Heart right ventricle (tissue), 16 donors: ENCODE measurements around the gene TMPRSS5. TPM values are rescaled to one million over a fixed set of nuclear protein-coding genes. Genes with fewer than 3 reads are reported as not detected.
A peak's percentile ranks its signal among the peaks of the same experiment; 100 is the strongest.

Experiments
- ATAC-seq, 8 donors: fragments of 200-7000 bp; cut with Tn5 transposase; one replicate each; pipeline ENCODE4 v1.9.1; 2020; ENCODE audit warnings: mild to moderate bottlenecking in 8 of 8, moderate library complexity in 8 of 8, moderate number of reproducible peaks in 1 of 8
- DNase-seq, 2 donors: peaks; one replicate each; pipeline ENCODE4 v3.0.0-alpha.2; 2020
- H3K27ac ChIP-seq, 10 donors: fragments of 200-600 bp; sonication (generic) in 2 of 10; one replicate each; pipeline versions ENCODE4 v1.5.0 to v1.8.0; 2020 to 2022; ENCODE audit warnings: mild to moderate bottlenecking in 3 of 10
- H3K27me3 ChIP-seq, 7 donors: fragments of 200-600 bp; one replicate each; pipeline ENCODE4 v1.8.0; 2021 to 2022; ENCODE audit warnings: mild to moderate bottlenecking in 2 of 7
- H3K36me3 ChIP-seq, 9 donors: fragments of 200-600 bp; sonication (generic) in 1 of 9; one replicate each; pipeline versions ENCODE4 v1.5.0 to v1.8.0; 2020 to 2022; ENCODE audit warnings: mild to moderate bottlenecking in 2 of 9
- H3K4me1 ChIP-seq, 9 donors: fragments of 200-600 bp; sonication (generic) in 1 of 9; one replicate each; pipeline versions ENCODE4 v1.5.0 to v1.8.0; 2020 to 2022; ENCODE audit warnings: mild to moderate bottlenecking in 4 of 9
- H3K4me3 ChIP-seq, 10 donors: fragments of 200-600 bp; sonication (generic) in 2 of 10; one replicate each; pipeline versions ENCODE4 v1.5.0 to v1.8.0; 2020 to 2022; ENCODE audit warnings: mild to moderate bottlenecking in 7 of 10, moderate library complexity in 2 of 10
- H3K9me3 ChIP-seq, 11 donors: fragments of 200-600 bp in 10 of 11; sonication (generic) in 2 of 11; one replicate each; pipeline versions ENCODE4 v1.5.0 to v1.8.0; 2013 to 2022; ENCODE audit warnings: mild to moderate bottlenecking in 2 of 11, control low read depth in 1 of 11, moderate library complexity in 1 of 11
- CTCF ChIP-seq, 9 donors: fragments of 200-600 bp; sonication (generic) in 2 of 9; IDR thresholded peaks; one replicate each; pipeline versions ENCODE4 v1.5.0 to v1.8.0; 2021 to 2022; ENCODE audit warnings: antibody characterized with exemption in 9 of 9, mild to moderate bottlenecking in 5 of 9, moderate library complexity in 1 of 9
- WGBS, 2 donors: extraction: QIAGEN DNeasy Blood & Tissue Kit; methylation state at CpG; one replicate each; pipeline ENCODE4 v1.1.7; 2013; ENCODE audit warnings: inconsistent platforms in 1 of 2; 5-methylcytosine and 5-hydroxymethylcytosine counted together
- intact Hi-C, 10 donors: fragments of 100-400 bp; cut with DNase I; formaldehyde crosslinking; loops; one replicate each; pipeline versions ENCODE4 v1.11.1 to v1.14.2; 2022
- polyA plus RNA-seq, 2 donors: library from polyadenylated mRNA; stranded (reverse); fragments of 200-250 nt; gene quantifications; one replicate each; pipeline ENCODE4 v1.2.3, GENCODE V29; 2013
- total RNA-seq, 10 donors: library from RNA; stranded (reverse); fragmentation: NEBNext Ultra II Directional in 3 of 10; extraction: Animal tissue kit (Norgen Biotek cat#: 25700) in 3 of 10; gene quantifications; one replicate each; pipeline versions ENCODE4 v1.2.1 to v1.2.4, GENCODE V29; 2021 to 2023
- donor health status: Arrhythmogenic right ventricular cardiomyopathy.
- donor health status: ischemic (EF 13 %, LVEDD 7.1; RV severe dilation, severe dysfunction).
- donor health status: healthy with polysubstance abuse.
- donor health status: DM: no; HTN: yes; CAD: no.
- donor health status: DM: no; HTN: no; CAD: no.
- donor health status: ischemic (EF 25% LVEDD 6.9; RV normal size, moderate dysfunction).
- donor health status: ischemic (EF 25% LVEDD 5.7; RV mildly dilated, moderate dysfunction).
- donor health status: healthy.
- donor health status: DM: yes; HTN: yes; CAD: no.
- donor health status: Ischemic cardiomyopathy.
- donor health status: ischemic (EF 35%, LVEDD 5.7; RV mildly dilated, moderate dysfunction).
- donor health status: nonischemic (EF 11% LVEDD 7.7; RV severe dilation, severe dysfunction).
- donor health status: DM: yes; HTN: yes; CAD: no.
- donor health status: PGD.
- donor health status: ischemic (EF 29% LVEDD 5.4; RV normal size, mild dysfunction).
- donor health status: nonischemic (EF 23%, LVEDD 6.1; RV moderate dilation, normal function).

The TMPRSS5 gene
- total and polyA plus RNA-seq, 12 donors: 0.36 to 1.9 (median 0.48) TPM

DNA sequence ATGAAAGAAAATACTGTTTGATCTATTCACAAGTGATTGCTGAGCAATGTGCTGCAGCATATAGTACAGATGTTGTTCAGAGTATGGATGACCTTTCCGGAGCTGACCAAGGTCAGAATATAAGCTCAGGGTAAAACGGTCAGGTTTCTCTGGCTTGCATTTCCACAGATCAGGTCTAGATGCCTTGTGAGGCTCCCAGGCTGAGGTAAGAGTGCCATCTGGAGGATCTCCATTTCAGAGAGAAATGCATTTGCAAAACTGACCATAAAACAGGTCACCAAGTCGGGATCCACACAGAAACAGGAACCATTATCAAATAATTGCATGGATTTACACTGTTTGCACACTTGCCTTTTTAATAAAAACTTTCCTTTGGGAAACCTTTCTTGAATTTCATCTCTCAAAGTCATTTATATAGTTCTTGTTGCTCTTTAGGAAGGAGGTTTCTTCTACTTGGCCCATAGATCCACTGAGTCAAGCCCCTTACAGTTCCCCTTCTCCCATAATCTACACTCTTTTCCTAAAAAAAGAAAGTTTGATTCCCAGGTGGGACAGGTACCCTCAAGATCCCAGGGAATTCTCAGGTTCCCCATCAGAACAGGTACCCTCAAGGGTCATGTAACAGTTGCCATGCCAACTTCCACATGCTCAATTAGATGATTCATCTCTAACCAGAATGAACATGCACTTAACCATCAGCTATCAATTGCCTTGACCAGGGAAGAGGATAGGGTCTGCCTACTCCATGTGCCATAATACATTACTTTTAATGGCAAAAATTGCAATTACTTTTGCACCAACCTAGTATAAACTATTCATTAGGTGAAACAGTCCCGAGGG, 25.0 kb upstream of the TMPRSS5 start:
- H3K27ac ChIP-seq: no peak overlapping the region
- intact Hi-C loops: loop anchor here (1.0 to 10.0 kb wide), 7 partner anchors 176 to 426 kb away; no protein-coding TSS in a partner anchor
- TF ChIP-seq CTCF (IDR thresholded peaks at IDR 0.05): peak; percentile 42 to 77 (median 64)
- H3K27me3 ChIP-seq: no peaks in the 10 kb centered on the region
- peaks cover 0 to 50% (median 22%) of the 10 kb centered on the region in 9 donors for H3K36me3 ChIP-seq
- peaks cover 0 to 5% (median 0%) of the 10 kb centered on the region in 9 donors for H3K4me1 ChIP-seq
- ATAC-seq (peak in 5 of 8 donors; percentile 17 to 74 (median 63)), DNase-seq (peak in 1 of 2 donors; percentile 16)
- no peaks in the 10 kb centered on the region for H3K9me3 ChIP-seq
- 37 to 45% methylated on average over 4 of the region's 4 CpGs for WGBS, 2 donors
- H3K4me3 ChIP-seq: no peak overlapping the region

- H3K9me3 ChIP-seq: no peaks in the 10 kb centered on the region
- ATAC-seq (no peak), DNase-seq (no peak)
- WGBS, 2 donors: 72 to 81% methylated on average over 5 of the region's 5 CpGs
- no peak for TF ChIP-seq CTCF (IDR thresholded peaks at IDR 0.05)
- peaks cover 0 to 5% (median 0%) of the 10 kb centered on the region in 9 donors for H3K4me1 ChIP-seq
- peaks cover 0 to 33% (median 11%) of the 10 kb centered on the region in 9 donors for H3K36me3 ChIP-seq
- no peak overlapping the region for H3K27ac ChIP-seq
- H3K27me3 ChIP-seq: no peaks in the 10 kb centered on the region
- H3K4me3 ChIP-seq: no peak overlapping the region
- intact Hi-C loops: loop anchor here in 1 of 10 donors (2.0 kb wide), 1 partner anchor 423 kb away; no protein-coding TSS in a partner anchor
Observed at GRCh38 chr11:113729456-113729855, 23.3 kb upstream of the TMPRSS5 start.

DNA sequence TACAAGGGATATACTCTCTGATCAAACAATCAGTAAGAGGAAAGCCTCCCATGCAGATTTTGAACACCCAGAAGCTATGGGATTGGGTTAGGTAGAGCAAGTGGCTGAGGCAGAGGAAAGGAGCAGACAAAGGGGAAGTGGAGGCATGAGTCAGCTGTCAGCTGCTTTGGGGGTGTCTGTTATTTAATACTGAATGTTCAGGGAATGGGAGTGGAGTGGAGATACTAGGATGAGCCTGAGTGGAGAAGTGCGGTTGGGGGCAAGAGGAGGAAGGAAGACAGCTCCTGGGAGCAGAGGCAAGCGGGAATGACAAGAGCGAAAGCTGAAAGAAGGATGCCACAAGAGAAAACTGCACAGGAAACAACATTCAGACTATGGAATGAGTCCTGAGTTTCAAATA, 22.7 kb upstream of the TMPRSS5 start:
- H3K4me3 ChIP-seq: no peak overlapping the region
- H3K4me1 ChIP-seq: peaks cover 0 to 5% (median 0%) of the 10 kb centered on the region in 9 donors
- no peak overlapping the region for H3K27ac ChIP-seq
- H3K27me3 ChIP-seq: no peaks in the 10 kb centered on the region
- H3K36me3 ChIP-seq: peaks cover 0 to 28% (median 10%) of the 10 kb centered on the region in 9 donors
- 90 to 94% methylated on average over 3 of the region's 3 CpGs for WGBS, 2 donors
- H3K9me3 ChIP-seq: no peaks in the 10 kb centered on the region
- ATAC-seq (no peak), DNase-seq (no peak)
- no peak for TF ChIP-seq CTCF (IDR thresholded peaks at IDR 0.05)
- intact Hi-C loops: loop anchor here in 1 of 10 donors (2.0 kb wide), 1 partner anchor 422 kb away; no protein-coding TSS in a partner anchor

GRCh38 chr11:113725913-113726312, 19.8 kb upstream of the TMPRSS5 start:
- WGBS, 2 donors: 94 to 99% methylated on average over 3 of the region's 3 CpGs
- TF ChIP-seq CTCF (IDR thresholded peaks at IDR 0.05): no peak
- H3K36me3 ChIP-seq: no peaks in the 10 kb centered on the region
- H3K27ac ChIP-seq: no peak overlapping the region
- DNase-seq (no peak), ATAC-seq (no peak)
- H3K4me3 ChIP-seq: no peak overlapping the region
- peaks cover 0 to 13% (median 5%) of the 10 kb centered on the region in 9 donors for H3K4me1 ChIP-seq
- no peaks in the 10 kb centered on the region for H3K9me3 ChIP-seq
- intact Hi-C loops: no loop called here
- no peaks in the 10 kb centered on the region for H3K27me3 ChIP-seq
